Stimulated activated CD4-positive, alpha-beta T cell treated with anti-CD3 and anti-CD28 coated beads, Interleukin-15, amount 100 ng/mL, for 1 hour (primary cell): ENCODE measurements around the gene APIP.

Experiments
- DNase-seq, 2 donors: peaks; one replicate each; pipeline ENCODE4 v3.0.0-alpha.2; 2020; ENCODE audit warnings: low read depth in 1 of 2, low spot score in 1 of 2

Gene APIP

GRCh38 chr11:34844463-34845112 lies 71.6 kb downstream of the APIP start:
- no peak for DNase-seq

GRCh38 chr11:34843271-34843670 lies 72.9 kb downstream of the APIP start:
- no peak for DNase-seq

DNA sequence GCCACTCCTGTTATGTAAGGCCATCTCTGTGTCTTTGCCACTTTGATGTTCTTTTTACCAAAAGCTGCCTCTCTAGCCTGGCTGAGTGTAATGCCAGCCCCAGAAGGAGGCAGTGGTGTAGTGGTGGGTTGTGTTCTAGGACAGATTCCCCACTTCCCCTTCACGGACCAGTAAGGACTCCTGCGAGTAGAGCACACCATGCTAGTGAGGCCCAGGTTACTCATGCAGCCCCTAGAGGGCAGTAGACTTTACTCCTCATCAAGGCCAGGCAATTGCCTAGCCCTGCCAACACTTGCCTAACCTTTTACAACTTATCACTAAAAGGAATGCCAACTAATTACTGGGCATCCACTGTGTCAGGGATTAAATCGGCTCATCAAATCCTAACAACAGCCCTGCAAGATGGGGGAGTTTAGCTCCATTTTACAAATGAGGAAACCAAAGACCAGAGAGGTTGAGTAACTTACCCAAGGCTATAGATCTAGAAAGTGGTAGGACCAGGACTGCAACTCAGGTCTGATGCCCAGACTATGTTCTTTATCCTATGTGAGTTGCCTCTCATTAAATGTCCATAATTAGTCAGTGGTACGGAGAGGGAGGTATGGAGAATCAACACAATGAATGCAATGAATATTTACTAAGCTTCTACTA lies 75.3 kb downstream of the APIP start:
- no peak for DNase-seq

DNA sequence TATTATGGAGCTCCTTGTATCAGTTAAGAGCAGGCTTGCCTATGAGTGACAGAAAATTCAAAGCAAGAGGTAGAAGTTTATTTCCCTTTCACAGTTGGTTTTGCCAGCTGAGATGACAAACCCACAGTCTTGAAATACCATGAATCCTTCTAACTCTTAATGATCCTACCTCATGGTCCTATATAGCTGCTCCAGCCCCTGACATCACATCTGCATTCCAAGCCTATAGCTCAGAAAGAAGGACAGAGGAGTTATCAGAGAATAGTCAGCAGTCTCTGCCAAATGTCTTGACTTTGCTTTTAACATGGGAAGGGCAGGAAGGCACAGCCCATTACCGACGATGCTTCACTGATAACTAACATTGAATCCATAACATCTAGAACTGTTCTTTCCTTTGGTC lies 76.2 kb downstream of the APIP start:
- DNase-seq, result no peak

- no peak for DNase-seq
These were observed 79.0 kb downstream of the APIP start for GRCh38 chr11:34836958-34837856.

DNA sequence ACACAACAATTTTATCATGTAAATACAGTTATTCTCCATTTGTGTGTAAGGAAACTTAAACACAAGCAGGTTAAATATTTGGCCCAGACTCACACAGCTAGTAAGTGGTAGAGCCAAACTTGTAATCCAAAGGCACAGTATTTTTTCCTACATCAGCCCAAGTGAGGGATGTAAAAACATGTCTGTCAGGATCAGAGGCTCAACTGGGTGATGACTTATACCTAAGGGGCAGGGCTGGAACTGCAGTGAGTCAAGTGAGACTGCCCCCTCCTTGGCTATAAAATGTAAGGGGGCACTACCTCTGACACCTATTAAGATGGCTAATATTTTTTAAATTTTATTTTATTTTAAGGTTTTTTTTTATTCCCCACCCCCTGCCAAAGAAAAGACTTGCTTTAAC lies 82.6 kb downstream of the APIP start:
- no peak for DNase-seq
